GM18858 (cell line): ENCODE measurements around the gene PPARA.

ENCODE experiments used
- ATAC-seq: cut with Tn5 transposase; IDR thresholded peaks from one replicate; pipeline ENCODE4 v1.9.1; 2021; ENCODE audit not compliant: unreplicated experiment

The PPARA gene

DNA sequence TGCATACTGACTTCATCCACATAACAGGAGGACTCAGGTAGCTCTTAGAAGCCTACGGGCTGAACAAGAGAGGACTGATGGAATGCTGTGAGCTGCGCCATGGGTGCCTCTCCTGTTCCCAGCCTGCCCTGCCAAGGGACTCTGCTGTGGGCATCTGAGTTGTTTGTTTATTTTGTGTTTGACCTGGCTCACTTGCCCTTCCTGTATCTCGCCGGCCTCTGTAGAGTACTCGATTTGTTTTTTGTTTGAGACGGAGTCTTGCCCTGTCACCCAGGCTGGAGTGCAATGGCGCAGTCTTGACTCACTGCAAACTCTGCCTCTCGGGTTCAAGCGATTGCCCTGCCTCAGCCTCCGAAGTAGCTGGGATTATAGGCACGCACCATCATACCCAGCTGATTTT, 119.2 kb downstream of the PPARA start:
- ATAC-seq: no peak

DNA sequence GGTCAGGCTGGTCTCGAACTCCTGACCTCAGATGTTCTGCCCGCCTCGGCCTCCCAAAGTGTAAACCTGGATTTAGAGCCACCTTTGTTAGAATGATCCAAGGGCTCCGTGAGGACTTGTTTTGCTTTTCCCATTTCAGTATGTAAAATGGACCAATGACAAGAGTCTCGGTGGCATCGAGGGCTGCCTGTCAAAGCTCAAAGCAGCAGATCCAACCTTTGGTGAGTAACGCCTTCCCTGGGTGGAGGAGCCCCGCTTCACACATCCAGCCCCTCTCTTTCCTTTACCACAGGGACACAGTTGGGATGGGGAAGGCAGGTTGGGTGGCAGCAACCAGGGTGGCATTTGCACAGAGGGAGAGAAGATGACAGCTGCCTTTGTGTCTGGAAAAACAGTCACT, 121.9 kb downstream of the PPARA start:
- ATAC-seq: no peak

- ATAC-seq: no peak
Observed at GRCh38 chr22:46272762-46273431, 122.6 kb downstream of the PPARA start.

DNA sequence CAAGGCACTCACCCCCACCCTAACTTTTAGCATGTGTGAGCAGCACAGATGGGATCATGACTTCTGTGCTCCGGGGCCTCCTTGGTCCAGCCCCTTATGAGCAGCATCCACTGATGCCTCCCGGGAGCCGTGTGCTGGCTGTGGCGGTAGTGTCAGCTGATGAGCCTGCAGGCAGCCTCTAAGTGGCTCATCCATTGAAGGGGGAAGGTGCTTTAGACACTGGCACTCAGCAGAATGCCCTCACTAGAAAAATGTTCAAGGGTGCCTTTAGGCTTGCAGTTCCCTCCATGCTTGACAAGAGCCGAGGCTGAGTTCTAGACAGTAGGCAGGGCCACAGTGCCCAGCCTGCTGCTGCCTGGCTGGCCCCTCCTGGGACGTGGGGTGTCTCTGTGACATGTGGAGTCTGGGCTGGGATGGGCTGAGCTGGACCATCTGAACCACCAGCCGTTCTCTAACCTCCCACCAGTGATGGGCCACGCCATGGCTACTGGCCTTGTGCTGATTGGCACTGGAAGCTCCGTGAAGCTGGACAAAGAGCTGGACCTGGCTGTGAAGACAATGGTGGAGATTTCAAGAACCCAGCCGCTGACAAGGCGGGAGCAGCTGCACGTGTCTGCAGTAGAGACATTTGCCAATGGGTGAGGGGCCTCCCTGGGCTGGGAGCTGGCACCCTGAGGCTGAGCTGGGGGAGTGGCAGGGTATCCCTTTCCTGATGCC, 123.3 kb downstream of the PPARA start:
- ATAC-seq: no peak

DNA sequence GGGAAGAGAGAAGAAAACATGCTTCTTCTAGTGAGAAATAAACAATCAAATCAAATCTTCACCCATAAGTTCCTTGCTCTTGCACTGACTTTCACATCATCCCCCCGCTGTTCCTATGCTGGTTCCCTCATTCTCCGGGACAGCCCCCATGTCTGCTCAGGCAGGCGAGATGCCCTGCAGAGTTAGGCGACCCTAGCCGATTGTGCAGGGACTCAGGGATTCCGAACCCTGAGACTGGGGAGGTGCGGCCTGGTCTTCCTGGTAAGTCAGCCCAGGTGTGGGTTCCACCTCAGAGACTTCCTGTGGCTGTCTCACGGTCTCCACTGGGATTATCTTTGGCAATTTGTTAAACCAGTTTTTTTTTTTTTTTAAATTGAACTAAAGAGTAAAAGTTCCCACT, 124.1 kb downstream of the PPARA start:
- ATAC-seq: no peak

DNA sequence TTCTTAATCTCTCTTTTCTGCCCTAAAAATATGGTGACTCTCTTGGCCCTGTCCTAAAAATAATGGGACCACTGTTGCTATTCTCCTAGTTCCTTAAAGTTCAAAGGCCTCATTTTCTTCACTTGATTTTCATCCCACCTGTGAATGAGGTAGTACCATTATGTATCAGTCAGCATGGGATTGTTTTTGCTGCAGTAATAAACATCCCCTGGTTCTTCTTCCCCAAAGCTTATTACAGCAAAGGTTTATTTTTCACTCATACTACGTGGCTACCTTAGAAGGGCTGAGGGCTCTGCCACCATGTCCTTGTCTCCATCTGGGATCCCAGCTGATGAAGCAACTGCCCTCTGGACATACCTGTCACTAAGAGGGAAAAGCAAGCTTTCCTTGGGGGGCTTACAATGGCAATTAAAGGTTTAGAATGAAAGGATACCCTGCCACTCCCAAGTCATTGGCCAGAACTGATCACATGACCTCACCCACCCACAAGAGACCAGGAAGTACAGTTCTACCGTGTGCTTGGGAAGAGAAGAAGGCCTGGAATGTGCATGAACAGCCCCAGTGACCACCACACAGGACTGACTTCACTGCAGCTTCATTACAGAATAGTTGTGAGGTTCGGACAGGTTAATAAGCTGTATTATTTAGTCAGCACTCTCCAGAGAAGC, 125.3 kb downstream of the PPARA start:
- ATAC-seq: no peak

DNA sequence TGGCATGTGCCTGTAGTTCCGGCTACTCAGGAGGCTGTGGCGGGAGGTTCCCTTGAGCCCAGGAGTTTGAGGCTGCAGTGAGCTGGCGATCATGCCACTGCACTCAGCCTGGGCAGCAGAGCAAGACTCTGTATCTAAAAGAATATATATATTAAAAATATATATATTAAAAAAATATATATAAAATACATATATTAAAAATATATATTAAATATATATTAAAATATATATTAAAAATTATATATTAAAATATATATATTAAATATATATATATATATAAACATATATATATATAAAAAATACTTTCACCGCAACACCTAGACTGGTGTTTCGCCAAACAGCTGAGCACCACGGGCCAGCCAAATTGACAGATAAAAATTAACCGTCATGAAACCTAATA, 126.2 kb downstream of the PPARA start:
- ATAC-seq: no peak

DNA sequence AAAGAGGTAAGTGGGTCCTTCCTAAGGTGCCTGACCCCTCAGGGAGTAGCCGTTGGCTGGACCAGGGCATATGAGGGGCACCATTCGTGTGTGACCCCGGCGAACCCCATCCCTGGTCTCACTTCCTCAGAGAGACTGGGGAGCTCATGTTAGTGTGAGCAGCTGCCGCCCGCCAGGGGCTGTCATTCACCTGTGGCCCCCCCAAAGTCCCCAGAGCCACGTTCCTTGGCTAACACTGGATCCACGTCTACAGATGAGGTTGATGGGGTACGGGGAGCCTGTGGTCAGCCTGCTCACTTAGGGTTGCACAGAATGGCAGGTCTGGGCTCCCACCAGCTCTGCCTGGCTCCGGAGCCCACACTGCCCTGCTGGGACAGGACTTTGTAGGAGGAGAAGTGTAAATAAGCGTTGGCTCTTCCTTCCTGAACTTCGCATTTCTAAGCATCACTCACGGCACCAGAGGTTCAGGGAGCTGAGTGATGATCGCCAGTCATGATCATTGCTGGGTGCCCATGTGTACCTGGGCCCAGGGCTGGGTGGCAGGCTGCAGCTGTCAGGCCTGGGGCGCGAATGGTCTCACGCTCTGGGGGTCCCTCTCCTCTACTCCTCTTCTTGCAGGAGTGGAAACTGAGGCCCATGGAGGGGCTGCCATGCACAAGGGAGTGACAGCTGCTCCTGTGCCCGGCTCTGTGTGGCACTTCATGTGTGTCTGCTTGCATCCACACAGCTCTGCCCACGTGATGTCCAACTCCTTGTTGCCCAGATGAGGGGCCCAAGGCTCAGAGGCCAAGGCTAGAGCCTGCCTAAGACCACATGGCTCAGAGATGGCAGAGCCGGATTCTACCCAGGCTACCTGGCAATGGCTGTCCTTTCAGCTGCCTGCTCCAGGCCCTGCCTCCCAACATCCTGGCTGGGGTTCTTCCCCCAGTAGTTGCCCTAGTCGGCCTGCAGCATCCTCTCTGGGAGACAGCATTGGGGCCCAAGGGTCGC, 128.6 kb downstream of the PPARA start:
- no peak for ATAC-seq

DNA sequence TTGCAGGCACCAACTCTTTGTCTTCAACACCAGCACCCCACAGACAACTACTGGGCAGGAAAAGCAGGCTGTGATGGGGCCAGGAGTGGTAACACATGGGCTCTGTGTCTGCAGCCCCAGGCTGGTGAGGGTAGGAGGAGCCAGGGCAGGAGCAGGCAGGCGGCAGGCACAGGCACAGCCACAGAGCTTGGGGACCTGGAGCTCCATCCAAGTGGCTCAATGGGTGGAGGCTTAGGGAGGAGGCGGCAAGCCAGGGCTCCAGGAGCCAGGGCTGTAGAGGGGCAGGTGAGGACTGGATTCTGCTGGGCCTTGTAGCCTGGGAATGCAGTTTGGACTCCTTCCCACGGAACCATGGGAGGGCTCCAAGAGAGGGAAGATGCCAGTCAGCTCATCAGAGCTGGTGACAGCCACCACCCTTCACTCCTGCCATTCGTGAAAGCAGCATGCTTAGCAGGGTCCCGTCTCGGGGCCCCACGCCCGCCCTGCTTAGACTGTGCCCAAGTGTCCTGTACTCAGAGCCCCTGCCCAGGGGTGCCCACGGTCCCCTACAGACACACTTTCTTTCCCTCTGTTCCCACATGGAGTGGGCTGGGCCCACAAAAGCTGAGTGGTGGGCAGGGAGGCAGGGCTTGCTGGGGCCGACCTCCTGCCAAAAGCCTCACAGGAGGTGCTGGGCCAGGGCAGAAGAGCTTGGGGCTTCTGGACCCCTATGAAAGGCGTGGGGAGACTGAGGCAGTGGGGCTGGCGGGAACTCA, 129.9 kb downstream of the PPARA start:
- ATAC-seq: no peak

GRCh38 chr22:46280999-46281623, 130.8 kb downstream of the PPARA start:
- no peak for ATAC-seq

- no peak for ATAC-seq
Observed at GRCh38 chr22:46281866-46282678, 131.7 kb downstream of the PPARA start.

GRCh38 chr22:46286006-46286405, 135.7 kb downstream of the PPARA start:
- ATAC-seq: no peak

DNA sequence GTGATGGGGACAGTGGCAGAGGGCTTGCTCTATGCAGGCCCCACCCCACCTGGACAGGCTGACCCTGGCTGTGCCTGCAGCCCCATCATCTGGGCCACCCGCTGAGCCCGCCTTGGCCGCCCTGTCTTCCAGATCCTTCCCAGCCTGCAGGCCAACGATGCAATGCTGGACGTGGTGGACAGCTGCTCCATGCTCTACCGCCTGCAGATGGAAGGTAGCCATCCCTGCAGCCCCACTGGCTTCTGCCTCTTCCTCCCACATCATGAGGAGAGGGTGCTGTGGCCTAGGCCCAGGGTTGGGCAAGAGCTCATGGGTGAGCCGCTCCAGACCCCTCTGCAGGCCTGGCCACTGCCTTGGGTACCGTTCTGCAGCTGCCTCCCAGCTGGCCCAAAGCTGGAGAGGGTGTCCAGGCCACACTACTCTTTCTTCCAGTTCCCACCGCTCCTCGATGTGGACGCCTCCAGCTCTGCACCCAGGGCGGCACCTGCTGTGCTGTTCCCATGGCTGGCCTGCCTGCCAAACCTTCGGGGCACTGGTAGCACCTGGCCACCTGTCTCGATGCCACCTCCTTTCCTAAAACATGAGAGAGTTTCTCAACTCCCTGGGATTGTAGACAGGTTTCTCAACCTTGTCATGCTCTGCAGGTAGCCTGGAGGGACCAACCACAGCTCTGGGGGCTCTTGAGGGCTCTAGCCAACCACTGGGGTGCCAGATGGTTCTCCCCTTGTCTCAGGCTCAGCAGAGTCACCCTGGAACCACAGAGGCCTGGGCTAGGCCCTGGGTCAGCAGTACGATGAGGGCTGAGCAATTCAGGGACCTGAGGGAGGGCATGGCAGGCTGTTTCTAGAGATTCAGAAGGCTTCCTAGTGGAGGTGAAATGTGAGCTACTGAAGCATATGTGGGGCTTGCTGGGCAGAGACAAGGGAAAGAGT, 136.9 kb downstream of the PPARA start:
- no peak for ATAC-seq

GRCh38 chr22:46287873-46288751, 137.8 kb downstream of the PPARA start:
- ATAC-seq: no peak

GRCh38 chr22:46288846-46289243, 138.5 kb downstream of the PPARA start:
- no peak for ATAC-seq

GRCh38 chr22:46289244-46289891, 139.0 kb downstream of the PPARA start:
- no peak for ATAC-seq
